Measurements from ENCODE around the gene MED15. TPM values are rescaled to one million over a fixed set of nuclear protein-coding genes. Genes with fewer than 3 reads are reported as not detected.

MED15 gene
- total and polyA plus RNA-seq, 4 donors: 57.8 to 123 (median 69.1) TPM

DNA sequence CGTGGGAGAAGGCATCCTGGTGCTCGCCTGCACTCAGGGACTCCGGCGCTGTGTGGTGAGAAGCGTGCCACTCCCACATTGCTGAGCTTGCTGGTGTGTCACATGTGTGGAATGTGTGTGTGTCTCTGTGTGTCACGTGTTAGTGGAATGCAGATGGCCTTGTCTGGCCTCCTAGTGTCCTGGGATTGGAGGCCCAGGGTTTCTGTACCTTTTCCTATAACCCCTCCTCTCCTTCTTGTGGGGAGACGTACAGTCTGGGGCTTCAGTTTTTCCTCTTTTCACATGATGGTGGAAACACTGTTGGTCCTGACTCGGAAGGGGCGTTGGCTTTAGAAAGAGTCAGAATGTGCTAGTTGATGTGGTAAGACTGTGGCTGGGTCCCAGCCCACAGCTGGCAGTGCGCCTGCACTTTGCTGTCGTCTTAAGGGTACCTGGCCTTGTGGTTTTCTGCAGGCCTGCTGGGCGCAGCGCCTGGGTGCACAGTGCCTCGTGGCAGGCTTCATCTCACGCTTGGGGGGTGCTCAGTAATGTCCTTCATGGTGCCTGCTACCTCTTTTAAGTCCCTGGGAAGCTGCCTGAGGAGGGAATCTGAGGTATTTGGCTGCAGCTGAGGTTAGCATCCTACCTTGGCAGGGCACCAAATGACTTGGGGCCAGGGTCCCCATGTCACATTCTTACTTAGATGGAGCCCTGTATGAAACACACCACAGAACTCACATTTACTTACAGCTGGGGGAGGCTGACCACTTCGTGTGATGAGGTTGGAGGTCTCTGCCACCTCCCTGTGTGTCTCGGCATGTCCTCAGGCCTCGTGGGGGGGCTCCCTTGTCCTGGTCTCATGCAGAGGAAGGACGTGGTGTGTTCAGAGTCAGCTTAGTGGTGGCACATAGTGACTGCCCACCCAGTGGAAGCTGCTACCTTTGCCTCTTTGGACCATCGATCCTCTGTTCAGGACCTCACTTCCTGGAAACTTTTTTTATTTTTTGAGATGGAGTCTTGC, 61.9 kb downstream of the MED15 start:
- Histone ChIP-seq H3K9me3 (ENCODE audit: control insufficient read depth in 4 of 4, insufficient read depth in 3 of 4, low read length in 3 of 4) (no peaks in the 10 kb centered on the region), H3K4me1 (ENCODE audit: control insufficient read depth in 5 of 5, insufficient read depth in 5 of 5, low read length in 5 of 5) (peaks cover 4 to 39% (median 13%) of the 10 kb centered on the region in 5 donors), H3K27ac (ENCODE audit: low read depth in 1 of 2, low read length in 1 of 2) (peak overlapping the region; percentile 54 to 80), H3K27me3 (ENCODE audit: control insufficient read depth in 3 of 3, insufficient read depth in 3 of 3, low read length in 2 of 3) (no peaks in the 10 kb centered on the region), H3K9ac (ENCODE audit: insufficient read depth in 1 of 2, low read length in 2 of 2) (no peak overlapping the region), H3K36me3 (ENCODE audit: control insufficient read depth in 4 of 4, insufficient read depth in 4 of 4, low read length in 4 of 4) (peaks cover 25 to 64% (median 27%) of the 10 kb centered on the region in 4 donors), H3K4me3 (no peak overlapping the region)
- DNase-seq (no peak), ATAC-seq (ENCODE audit: insufficient read depth, low FRiP score) (peak; percentile 51)
- 37 to 42% methylated on average over 20 of the region's 20 CpGs for WGBS, 2 donors
- TF ChIP-seq, protein P1, sequence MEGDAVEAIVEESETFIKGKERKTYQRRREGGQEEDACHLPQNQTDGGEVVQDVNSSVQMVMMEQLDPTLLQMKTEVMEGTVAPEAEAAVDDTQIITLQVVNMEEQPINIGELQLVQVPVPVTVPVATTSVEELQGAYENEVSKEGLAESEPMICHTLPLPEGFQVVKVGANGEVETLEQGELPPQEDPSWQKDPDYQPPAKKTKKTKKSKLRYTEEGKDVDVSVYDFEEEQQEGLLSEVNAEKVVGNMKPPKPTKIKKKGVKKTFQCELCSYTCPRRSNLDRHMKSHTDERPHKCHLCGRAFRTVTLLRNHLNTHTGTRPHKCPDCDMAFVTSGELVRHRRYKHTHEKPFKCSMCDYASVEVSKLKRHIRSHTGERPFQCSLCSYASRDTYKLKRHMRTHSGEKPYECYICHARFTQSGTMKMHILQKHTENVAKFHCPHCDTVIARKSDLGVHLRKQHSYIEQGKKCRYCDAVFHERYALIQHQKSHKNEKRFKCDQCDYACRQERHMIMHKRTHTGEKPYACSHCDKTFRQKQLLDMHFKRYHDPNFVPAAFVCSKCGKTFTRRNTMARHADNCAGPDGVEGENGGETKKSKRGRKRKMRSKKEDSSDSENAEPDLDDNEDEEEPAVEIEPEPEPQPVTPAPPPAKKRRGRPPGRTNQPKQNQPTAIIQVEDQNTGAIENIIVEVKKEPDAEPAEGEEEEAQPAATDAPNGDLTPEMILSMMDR (IDR thresholded peaks at IDR 0.05; ENCODE audit: control extremely low read depth, extremely low read depth): no peak

DNA sequence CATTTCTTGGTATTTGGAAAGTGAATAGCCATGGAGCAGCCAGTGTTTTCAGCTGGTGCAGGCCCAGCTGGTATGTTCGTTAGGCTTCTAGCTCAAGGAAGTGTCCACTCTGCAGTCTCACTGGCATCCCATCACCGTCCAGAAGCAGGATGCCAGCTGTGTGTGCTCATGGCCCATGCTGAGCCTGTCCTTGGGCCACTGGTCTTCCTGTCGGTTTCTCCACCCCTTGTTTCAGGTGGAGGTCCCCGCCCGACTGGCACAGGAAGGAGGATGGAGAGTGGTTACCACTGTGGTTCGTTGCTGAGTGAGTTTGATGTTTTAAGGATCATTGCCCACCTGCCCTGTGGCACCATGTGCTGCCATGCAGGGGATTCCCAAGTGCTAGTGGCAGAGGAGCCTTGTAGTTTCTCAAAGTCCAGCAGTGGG, 63.7 kb downstream of the MED15 start:
- Histone ChIP-seq H3K4me1 (ENCODE audit: control insufficient read depth in 5 of 5, insufficient read depth in 5 of 5, low read length in 5 of 5) (peaks cover 4 to 39% (median 13%) of the 10 kb centered on the region in 5 donors), H3K9me3 (ENCODE audit: control insufficient read depth in 4 of 4, insufficient read depth in 3 of 4, low read length in 3 of 4) (no peaks in the 10 kb centered on the region), H3K27ac (ENCODE audit: low read depth in 1 of 2, low read length in 1 of 2) (peak overlapping the region in 1 of 2 donors; percentile 63), H3K9ac (ENCODE audit: insufficient read depth in 1 of 2, low read length in 2 of 2) (no peak overlapping the region), H3K4me3 (no peak overlapping the region), H3K27me3 (ENCODE audit: control insufficient read depth in 3 of 3, insufficient read depth in 3 of 3, low read length in 2 of 3) (no peaks in the 10 kb centered on the region), H3K36me3 (ENCODE audit: control insufficient read depth in 4 of 4, insufficient read depth in 4 of 4, low read length in 4 of 4) (peaks cover 27 to 59% (median 28%) of the 10 kb centered on the region in 4 donors)
- 78 to 82% methylated on average over 6 of the region's 6 CpGs for WGBS, 2 donors
- DNase-seq: no peak
- TF ChIP-seq, protein P1 (IDR thresholded peaks at IDR 0.05; ENCODE audit: control extremely low read depth, extremely low read depth): no peak
- no peak for ATAC-seq (ENCODE audit: insufficient read depth, low FRiP score)

DNA sequence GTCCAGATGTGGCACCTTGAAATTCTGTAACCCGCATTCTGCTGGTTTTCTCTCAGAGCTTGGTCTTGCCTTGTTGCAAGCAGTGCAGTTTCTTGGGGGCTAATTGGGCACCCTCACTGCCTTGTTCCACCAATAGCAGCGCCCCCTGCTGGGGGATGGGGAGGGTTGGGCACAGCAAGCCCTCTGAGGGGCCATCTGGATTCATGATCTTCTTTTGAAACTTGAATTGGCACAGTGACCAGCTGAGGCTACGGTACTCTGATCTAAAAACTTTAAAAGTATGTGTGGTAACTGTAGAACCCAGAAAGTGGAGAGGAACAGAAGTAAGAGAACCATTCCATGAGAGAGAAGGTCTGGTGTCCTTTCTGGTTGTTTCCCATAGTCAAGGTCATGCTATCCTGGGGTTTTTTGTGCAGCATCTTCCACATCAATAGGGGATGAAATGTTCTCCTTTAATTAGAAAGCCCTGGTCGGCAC, 64.2 kb downstream of the MED15 start:
- ATAC-seq (ENCODE audit: insufficient read depth, low FRiP score) (no peak), DNase-seq (no peak)
- H3K4me3 ChIP-seq: no peak overlapping the region
- no peak overlapping the region for H3K9ac ChIP-seq (ENCODE audit: insufficient read depth in 1 of 2, low read length in 2 of 2)
- TF ChIP-seq, protein P1 (IDR thresholded peaks at IDR 0.05; ENCODE audit: control extremely low read depth, extremely low read depth): peak; percentile 22
- H3K27me3 ChIP-seq (ENCODE audit: control insufficient read depth in 3 of 3, insufficient read depth in 3 of 3, low read length in 2 of 3): no peaks in the 10 kb centered on the region
- peaks cover 24 to 59% (median 28%) of the 10 kb centered on the region in 4 donors for H3K36me3 ChIP-seq (ENCODE audit: control insufficient read depth in 4 of 4, insufficient read depth in 4 of 4, low read length in 4 of 4)
- no peak overlapping the region for H3K27ac ChIP-seq (ENCODE audit: low read depth in 1 of 2, low read length in 1 of 2)
- H3K4me1 ChIP-seq (ENCODE audit: control insufficient read depth in 5 of 5, insufficient read depth in 5 of 5, low read length in 5 of 5): peaks cover 4 to 35% (median 13%) of the 10 kb centered on the region in 5 donors
- WGBS, 2 donors: 71 to 75% methylated on average over 4 of the region's 4 CpGs
- H3K9me3 ChIP-seq (ENCODE audit: control insufficient read depth in 4 of 4, insufficient read depth in 3 of 4, low read length in 3 of 4): no peaks in the 10 kb centered on the region
